Gastrocnemius medialis (tissue), 4 donors: ENCODE data around the gene RYR1.

ENCODE experiments used
- POLR2A ChIP-seq, 2 donors: fragments of 450-650 bp; IDR thresholded peaks; one replicate each; pipeline ENCODE4 v1.6.1; 2017; ENCODE audit warnings: antibody characterized with exemption in 2 of 2, mild to moderate bottlenecking in 2 of 2, moderate library complexity in 2 of 2
- TF ChIP-seq, protein P1 (sequence below), 5 experiments: fragments of 450-650 bp in 3 of 5; fragments of 200-600 bp in 2 of 5; sonication (generic) in 2 of 5; IDR thresholded peaks in 4 of 5; conservative IDR thresholded peaks in 1 of 5; 1 replicate in 4 of 5; 2 replicates in 1 of 5; pipeline ENCODE4 v1.5.1; 2016 to 2019; ENCODE audit warnings: antibody characterized with exemption in 5 of 5, mild to moderate bottlenecking in 3 of 5, moderate library complexity in 3 of 5

DNA sequence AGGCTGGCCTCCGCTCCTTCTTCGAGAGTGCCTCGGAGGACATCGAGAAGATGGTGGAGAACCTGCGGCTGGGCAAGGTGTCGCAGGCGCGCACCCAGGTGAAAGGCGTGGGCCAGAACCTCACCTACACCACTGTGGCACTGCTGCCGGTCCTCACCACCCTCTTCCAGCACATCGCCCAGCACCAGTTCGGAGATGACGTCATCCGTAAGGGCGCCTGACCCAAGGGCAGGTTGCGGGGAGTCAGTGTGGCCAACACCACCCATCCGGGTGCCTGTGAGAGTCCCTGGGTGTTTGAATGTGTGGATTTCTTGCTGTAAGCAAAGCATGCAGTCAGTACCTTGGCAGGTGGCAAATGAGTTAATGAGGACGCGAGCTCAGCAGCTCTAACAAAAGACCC, 78.8 kb downstream of the RYR1 start:
- TF ChIP-seq POLR2A (IDR thresholded peaks at IDR 0.05), result no peak
- TF ChIP-seq, protein P1, sequence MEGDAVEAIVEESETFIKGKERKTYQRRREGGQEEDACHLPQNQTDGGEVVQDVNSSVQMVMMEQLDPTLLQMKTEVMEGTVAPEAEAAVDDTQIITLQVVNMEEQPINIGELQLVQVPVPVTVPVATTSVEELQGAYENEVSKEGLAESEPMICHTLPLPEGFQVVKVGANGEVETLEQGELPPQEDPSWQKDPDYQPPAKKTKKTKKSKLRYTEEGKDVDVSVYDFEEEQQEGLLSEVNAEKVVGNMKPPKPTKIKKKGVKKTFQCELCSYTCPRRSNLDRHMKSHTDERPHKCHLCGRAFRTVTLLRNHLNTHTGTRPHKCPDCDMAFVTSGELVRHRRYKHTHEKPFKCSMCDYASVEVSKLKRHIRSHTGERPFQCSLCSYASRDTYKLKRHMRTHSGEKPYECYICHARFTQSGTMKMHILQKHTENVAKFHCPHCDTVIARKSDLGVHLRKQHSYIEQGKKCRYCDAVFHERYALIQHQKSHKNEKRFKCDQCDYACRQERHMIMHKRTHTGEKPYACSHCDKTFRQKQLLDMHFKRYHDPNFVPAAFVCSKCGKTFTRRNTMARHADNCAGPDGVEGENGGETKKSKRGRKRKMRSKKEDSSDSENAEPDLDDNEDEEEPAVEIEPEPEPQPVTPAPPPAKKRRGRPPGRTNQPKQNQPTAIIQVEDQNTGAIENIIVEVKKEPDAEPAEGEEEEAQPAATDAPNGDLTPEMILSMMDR (IDR thresholded peaks at IDR 0.05 in 4 of 5, conservative IDR thresholded peaks at IDR 0.05 in 1 of 5), result no peak
